HepG2 (cell line): ENCODE data around the gene TTPAL. TPM values are rescaled to one million over a fixed set of nuclear protein-coding genes. Genes with fewer than 3 reads are reported as not detected.

Experiments used
- ATAC-seq: fragments of 200-7000 bp; cut with Tn5 transposase; 3 replicates; pipeline ENCODE4 v1.9.1; 2020; ENCODE audit warnings: mild to moderate bottlenecking, moderate library complexity
- BruUV-seq: library from RNA; stranded (reverse); fragments of 400-500 nt; replicated peaks from 2 replicates; lab custom pipeline; 2021; lab: Mats Ljungman, UMichigan
- CTCF ChIA-PET: fragments of 300-600 bp; formaldehyde crosslinking; extraction: SDS; loops from one replicate; lab custom pipeline; 2021; ENCODE audit warnings: low total read pairs, inconsistent platforms, low intra/inter-chr PET ratio; lab: Yijun Ruan, JAX
- POLR2A ChIA-PET: fragments of 350-600 bp; sonication (Branson Sonifier 250); formaldehyde crosslinking; loops from one replicate; lab custom pipeline; 2020; ENCODE audit warnings: antibody characterized with exemption, inconsistent platforms; lab: Yijun Ruan, JAX
- DNase-seq: peaks from one replicate; pipeline ENCODE4 v3.0.0-alpha.2; 2015; ENCODE audit warnings: low spot score
- FAIRE-seq: peaks from 3 replicates; lab custom pipeline; 2011; peaks lifted over from hg19 to GRCh38; lab: Jason Lieb, UNC
- H2AFZ ChIP-seq: one replicate; pipeline ENCODE4 v1.6.1; 2011; ENCODE audit warnings: low read length, inconsistent platforms
- H3K27ac ChIP-seq: fragments of 300-600 bp; 3 replicates; pipeline ENCODE4 v1.8.0; 2011; ENCODE audit warnings: mixed run types, mild to moderate bottlenecking, mixed read lengths, low read length, inconsistent platforms; ENCODE audit not compliant: insufficient read depth; ENCODE audit errors: extremely low read length
- H3K27me3 ChIP-seq, 2 experiments: fragments of 200-600 bp in 1 of 2; 2 replicates in 1 of 2; 3 replicates in 1 of 2; pipeline versions ENCODE4 v1.6.0 to v1.8.0; 2011; ENCODE audit warnings: low read length in 2 of 2, mild to moderate bottlenecking in 2 of 2, moderate library complexity in 2 of 2, inconsistent platforms in 1 of 2; ENCODE audit not compliant: insufficient read depth in 2 of 2, control insufficient read depth in 1 of 2
- H3K36me3 ChIP-seq, 2 experiments: fragments of 200-600 bp in 1 of 2; replicated peaks in 1 of 2; 2 replicates in 1 of 2; 3 replicates in 1 of 2; pipeline versions ENCODE4 v1.5.1 to v1.8.0; 2011; ENCODE audit warnings: low read length in 2 of 2, inconsistent platforms in 1 of 2; ENCODE audit not compliant: insufficient read depth in 2 of 2, control insufficient read depth in 1 of 2
- H3K4me1 ChIP-seq: 2 replicates; pipeline ENCODE4 v1.5.1; 2012; ENCODE audit warnings: low read length, inconsistent platforms; ENCODE audit not compliant: insufficient read depth
- H3K4me2 ChIP-seq: 2 replicates; pipeline ENCODE4 v1.6.0; 2011; ENCODE audit warnings: low read depth, low read length, inconsistent platforms
- H3K4me3 ChIP-seq, 3 experiments: fragments of 200-600 bp in 1 of 3; sonication (generic), shearing (Covaris generic) in 1 of 3; replicated peaks in 1 of 3; 2 replicates each; pipeline ENCODE4 v1.5.1; 2011 to 2016; ENCODE audit warnings: low read length in 3 of 3, inconsistent platforms in 2 of 3, low read depth in 2 of 3, mild to moderate bottlenecking in 2 of 3, control low read depth in 1 of 3, mixed read lengths in 1 of 3; ENCODE audit not compliant: insufficient read depth in 1 of 3
- H3K79me2 ChIP-seq: one replicate; pipeline ENCODE4 v1.6.1; 2011; ENCODE audit warnings: low read length, inconsistent platforms; ENCODE audit not compliant: insufficient read depth
- H3K9ac ChIP-seq: 2 replicates; pipeline ENCODE4 v1.6.0; 2011; ENCODE audit warnings: mild to moderate bottlenecking, low read depth, low read length, inconsistent platforms; ENCODE audit not compliant: insufficient read depth
- H3K9me3 ChIP-seq: 2 replicates; pipeline ENCODE4 v1.5.1; 2012; ENCODE audit warnings: mild to moderate bottlenecking, low read length
- H4K20me1 ChIP-seq: 2 replicates; pipeline ENCODE4 v1.6.0; 2011; ENCODE audit warnings: inconsistent platforms, mild to moderate bottlenecking, low read length, moderate library complexity; ENCODE audit not compliant: insufficient read depth
- CREM ChIP-seq, 2 experiments: sonication (generic) in 1 of 2; formaldehyde crosslinking in 1 of 2; IDR thresholded peaks; 2 replicates each; pipeline versions ENCODE4 v1.4.0 to v1.6.1; 2016 to 2020; ENCODE audit warnings: antibody characterized with exemption in 1 of 2, mild to moderate bottlenecking in 1 of 2, missing genetic modification reagents in 1 of 2
- FLYWCH1 ChIP-seq: sonication (generic); formaldehyde crosslinking; IDR thresholded peaks from 2 replicates; pipeline ENCODE4 v1.8.1; 2023; ENCODE audit warnings: mild to moderate bottlenecking, missing genetic modification reagents
- NAIF1 ChIP-seq: sonication (generic); formaldehyde crosslinking; IDR thresholded peaks from 2 replicates; pipeline ENCODE4 v1.5.0; 2020; ENCODE audit warnings: mild to moderate bottlenecking, missing genetic modification reagents, borderline replicate concordance
- NFE2L1 ChIP-seq: sonication (generic); formaldehyde crosslinking; IDR thresholded peaks from 2 replicates; pipeline ENCODE4 v1.4.0; 2020; ENCODE audit warnings: missing genetic modification reagents, mild to moderate bottlenecking, borderline replicate concordance
- SMAD1 ChIP-seq: sonication (generic); formaldehyde crosslinking; IDR thresholded peaks from 2 replicates; pipeline ENCODE4 v1.4.0; 2020; ENCODE audit warnings: missing genetic modification reagents, low read depth, mild to moderate bottlenecking, borderline replicate concordance
- ZFP1 ChIP-seq: IDR thresholded peaks from 2 replicates; pipeline ENCODE4 v1.6.1; 2016
- ZNF251 ChIP-seq: sonication (generic); formaldehyde crosslinking; IDR thresholded peaks from 2 replicates; pipeline ENCODE4 v1.9.0; 2021; ENCODE audit warnings: mild to moderate bottlenecking, missing genetic modification reagents
- ZNF329 ChIP-seq: sonication (generic); formaldehyde crosslinking; IDR thresholded peaks from 2 replicates; pipeline ENCODE4 v1.9.0; 2021; ENCODE audit warnings: low read depth, mild to moderate bottlenecking, missing genetic modification reagents
- ZNF510 ChIP-seq: sonication (generic); formaldehyde crosslinking; IDR thresholded peaks from 2 replicates; pipeline ENCODE4 v1.4.0; 2020; ENCODE audit warnings: low read depth, mild to moderate bottlenecking, missing genetic modification reagents
- ZNF552 ChIP-seq: sonication (generic); formaldehyde crosslinking; IDR thresholded peaks from 2 replicates; pipeline ENCODE4 v1.9.0; 2022; ENCODE audit warnings: missing genetic modification reagents, mild to moderate bottlenecking, borderline replicate concordance
- ZNF720 ChIP-seq: sonication (generic); formaldehyde crosslinking; IDR thresholded peaks from 2 replicates; pipeline ENCODE4 v1.4.0; 2020; ENCODE audit warnings: missing genetic modification reagents
- WGBS: methylation state at CpG from one replicate; pipeline ENCODE4 v1.1.6; 2017; ENCODE audit warnings: low lambda C conversion rate; 5-methylcytosine and 5-hydroxymethylcytosine counted together
- in situ Hi-C: cut with HindIII; loops from 2 replicates; pipeline ENCODE4 v1.10.0; 2017; ENCODE audit warnings: low pct_unique_long_range_greater_than_20kb; ENCODE audit not compliant: extremely low pct_ligation_motif_present
- intact Hi-C: fragments of 100-400 bp; cut with micrococcal nuclease; formaldehyde crosslinking; loops from one replicate; pipeline ENCODE4 v1.10.0; 2022; ENCODE audit not compliant: unreplicated experiment
- polyA plus RNA-seq, 8 experiments: library from polyadenylated mRNA; depleted of rRNA in 3 of 8; stranded (reverse) in 7 of 8; unstranded in 1 of 8; fragments of >200 nt; fragmentation: Illumina TruSeq in 4 of 8; extraction: Trizol in 4 of 8; gene quantifications; 2 replicates each; pipeline versions ENCODE4 v1.2.1 to v1.2.3, GENCODE V29; 2011 to 2016; ENCODE audit warnings: low read depth in 4 of 8, missing spikeins in 1 of 8, mixed read lengths in 1 of 8; ENCODE audit not compliant: insufficient read depth in 1 of 8
- total RNA-seq, 5 experiments: library from RNA; depleted of rRNA; stranded (reverse); fragments of >200 nt; fragmentation: Illumina TruSeq; extraction: Trizol; gene quantifications; 2 replicates each; pipeline ENCODE4 v1.2.3, GENCODE V29; 2016; ENCODE audit warnings: low read depth in 1 of 5
- TF ChIP-seq, protein P1 (sequence below): sonication (generic); formaldehyde crosslinking; IDR thresholded peaks from 2 replicates; pipeline ENCODE4 v1.4.0; 2020; ENCODE audit warnings: mild to moderate bottlenecking, missing genetic modification reagents
- TF ChIP-seq, protein P2 (sequence below): sonication (generic); formaldehyde crosslinking; IDR thresholded peaks from 2 replicates; pipeline ENCODE4 v1.4.0; 2020; ENCODE audit warnings: mild to moderate bottlenecking, missing genetic modification reagents

TTPAL gene
- total and polyA plus RNA-seq, 2 of the 13 experiments (the other 11 are each of a cell fraction or from before 2014, with no cell fraction given): 4.3 to 18.8 TPM

DNA sequence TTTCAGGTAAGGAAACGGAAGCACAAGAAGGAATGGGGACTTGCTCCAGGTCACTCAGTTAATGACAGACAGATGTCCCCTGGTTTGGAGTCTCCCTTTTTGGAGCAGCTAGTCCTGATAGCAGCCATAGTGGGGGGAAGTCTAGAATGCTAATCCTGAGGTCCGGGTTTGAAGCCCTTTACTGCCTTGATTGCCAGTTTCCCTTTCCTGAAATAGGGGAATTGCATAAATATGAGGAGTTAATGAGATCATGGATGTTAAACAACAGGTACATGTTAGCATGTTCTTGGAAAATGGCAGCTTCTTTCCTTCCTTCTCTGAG, 341 bp upstream of the TTPAL start:
- DNase-seq: no peak
- Histone ChIP-seq H3K4me2 (peak overlapping the region; percentile 99), H3K27me3 (no peaks in the 10 kb centered on the region; a peak in 1 of 5 replicates), H3K36me3 (peaks cover 4 to 7% of the 10 kb centered on the region in 2 experiments; a peak in 4 of 5 replicates), H2AFZ (peak overlapping the region; percentile 82), H3K27ac (no peak overlapping the region), H3K4me3 (peak overlapping the region; percentile 74 to 86 (median 82)), H3K9ac (peak overlapping the region; percentile 80), H3K4me1 (peaks cover 47% of the 10 kb centered on the region), H3K79me2 (peaks cover 12% of the 10 kb centered on the region), H4K20me1 (no peaks in the 10 kb centered on the region), H3K9me3 (no peaks in the 10 kb centered on the region)
- FAIRE-seq: no peak
- ChIA-PET POLR2A (interaction anchor here (0.6 to 3.3 kb wide), 29 partner anchors 11 to 270 kb away, joined by 3 to 19 read pairs (median 4); partner anchors contain the start of genes ADA, FITM2, HNF4A and OSER1), CTCF (interaction anchor here (1.0 to 2.4 kb wide), 3 partner anchors 47 to 135 kb away, joined by 3 to 24 read pairs (median 4); partner anchors contain the start of gene SERINC3)
- 3% methylated on average over 2 of the region's 2 CpGs for WGBS
- in situ Hi-C loops (loop anchor here (5.0 to 10.0 kb wide), 2 partner anchors 132 to 361 kb away; no protein-coding TSS in a partner anchor), intact Hi-C loops (loop anchor here (1.0 to 2.0 kb wide), 2 partner anchors 47 to 135 kb away; partner anchors contain the start of gene SERINC3)
- BruUV-seq: no TSS peak
- ATAC-seq: peak; percentile 4
- no peak for TF ChIP-seq ZNF329 (CRISPR knock-in tag)
- TF ChIP-seq FLYWCH1 (CRISPR knock-in tag): no peak; the same call in 1 of the 2 replicates
- TF ChIP-seq ZNF720: no peak
- no peak for TF ChIP-seq ZNF552 (CRISPR knock-in tag)
- 0 out of 2 replicates have a peak, but pooled peaks have one; percentile 18 for TF ChIP-seq ZFP1 (CRISPR knock-in tag)
- 0 out of 2 replicates have a peak, but pooled peaks have one; percentile 7 for TF ChIP-seq NAIF1 (CRISPR knock-in tag)
- no peak for TF ChIP-seq NFE2L1 (CRISPR knock-in tag)
- TF ChIP-seq SMAD1: no peak
- TF ChIP-seq, protein P1, sequence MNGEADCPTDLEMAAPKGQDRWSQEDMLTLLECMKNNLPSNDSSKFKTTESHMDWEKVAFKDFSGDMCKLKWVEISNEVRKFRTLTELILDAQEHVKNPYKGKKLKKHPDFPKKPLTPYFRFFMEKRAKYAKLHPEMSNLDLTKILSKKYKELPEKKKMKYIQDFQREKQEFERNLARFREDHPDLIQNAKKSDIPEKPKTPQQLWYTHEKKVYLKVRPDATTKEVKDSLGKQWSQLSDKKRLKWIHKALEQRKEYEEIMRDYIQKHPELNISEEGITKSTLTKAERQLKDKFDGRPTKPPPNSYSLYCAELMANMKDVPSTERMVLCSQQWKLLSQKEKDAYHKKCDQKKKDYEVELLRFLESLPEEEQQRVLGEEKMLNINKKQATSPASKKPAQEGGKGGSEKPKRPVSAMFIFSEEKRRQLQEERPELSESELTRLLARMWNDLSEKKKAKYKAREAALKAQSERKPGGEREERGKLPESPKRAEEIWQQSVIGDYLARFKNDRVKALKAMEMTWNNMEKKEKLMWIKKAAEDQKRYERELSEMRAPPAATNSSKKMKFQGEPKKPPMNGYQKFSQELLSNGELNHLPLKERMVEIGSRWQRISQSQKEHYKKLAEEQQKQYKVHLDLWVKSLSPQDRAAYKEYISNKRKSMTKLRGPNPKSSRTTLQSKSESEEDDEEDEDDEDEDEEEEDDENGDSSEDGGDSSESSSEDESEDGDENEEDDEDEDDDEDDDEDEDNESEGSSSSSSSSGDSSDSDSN: no peak
- no peak for TF ChIP-seq CREM (IDR thresholded peaks at IDR 0.05)
- no peak for TF ChIP-seq CREM (CRISPR knock-in tag; IDR thresholded peaks at IDR 0.05)
- 0 out of 2 replicates have a peak, but pooled peaks have one; percentile 34 for TF ChIP-seq ZNF510 (CRISPR knock-in tag)
- TF ChIP-seq, protein P2, sequence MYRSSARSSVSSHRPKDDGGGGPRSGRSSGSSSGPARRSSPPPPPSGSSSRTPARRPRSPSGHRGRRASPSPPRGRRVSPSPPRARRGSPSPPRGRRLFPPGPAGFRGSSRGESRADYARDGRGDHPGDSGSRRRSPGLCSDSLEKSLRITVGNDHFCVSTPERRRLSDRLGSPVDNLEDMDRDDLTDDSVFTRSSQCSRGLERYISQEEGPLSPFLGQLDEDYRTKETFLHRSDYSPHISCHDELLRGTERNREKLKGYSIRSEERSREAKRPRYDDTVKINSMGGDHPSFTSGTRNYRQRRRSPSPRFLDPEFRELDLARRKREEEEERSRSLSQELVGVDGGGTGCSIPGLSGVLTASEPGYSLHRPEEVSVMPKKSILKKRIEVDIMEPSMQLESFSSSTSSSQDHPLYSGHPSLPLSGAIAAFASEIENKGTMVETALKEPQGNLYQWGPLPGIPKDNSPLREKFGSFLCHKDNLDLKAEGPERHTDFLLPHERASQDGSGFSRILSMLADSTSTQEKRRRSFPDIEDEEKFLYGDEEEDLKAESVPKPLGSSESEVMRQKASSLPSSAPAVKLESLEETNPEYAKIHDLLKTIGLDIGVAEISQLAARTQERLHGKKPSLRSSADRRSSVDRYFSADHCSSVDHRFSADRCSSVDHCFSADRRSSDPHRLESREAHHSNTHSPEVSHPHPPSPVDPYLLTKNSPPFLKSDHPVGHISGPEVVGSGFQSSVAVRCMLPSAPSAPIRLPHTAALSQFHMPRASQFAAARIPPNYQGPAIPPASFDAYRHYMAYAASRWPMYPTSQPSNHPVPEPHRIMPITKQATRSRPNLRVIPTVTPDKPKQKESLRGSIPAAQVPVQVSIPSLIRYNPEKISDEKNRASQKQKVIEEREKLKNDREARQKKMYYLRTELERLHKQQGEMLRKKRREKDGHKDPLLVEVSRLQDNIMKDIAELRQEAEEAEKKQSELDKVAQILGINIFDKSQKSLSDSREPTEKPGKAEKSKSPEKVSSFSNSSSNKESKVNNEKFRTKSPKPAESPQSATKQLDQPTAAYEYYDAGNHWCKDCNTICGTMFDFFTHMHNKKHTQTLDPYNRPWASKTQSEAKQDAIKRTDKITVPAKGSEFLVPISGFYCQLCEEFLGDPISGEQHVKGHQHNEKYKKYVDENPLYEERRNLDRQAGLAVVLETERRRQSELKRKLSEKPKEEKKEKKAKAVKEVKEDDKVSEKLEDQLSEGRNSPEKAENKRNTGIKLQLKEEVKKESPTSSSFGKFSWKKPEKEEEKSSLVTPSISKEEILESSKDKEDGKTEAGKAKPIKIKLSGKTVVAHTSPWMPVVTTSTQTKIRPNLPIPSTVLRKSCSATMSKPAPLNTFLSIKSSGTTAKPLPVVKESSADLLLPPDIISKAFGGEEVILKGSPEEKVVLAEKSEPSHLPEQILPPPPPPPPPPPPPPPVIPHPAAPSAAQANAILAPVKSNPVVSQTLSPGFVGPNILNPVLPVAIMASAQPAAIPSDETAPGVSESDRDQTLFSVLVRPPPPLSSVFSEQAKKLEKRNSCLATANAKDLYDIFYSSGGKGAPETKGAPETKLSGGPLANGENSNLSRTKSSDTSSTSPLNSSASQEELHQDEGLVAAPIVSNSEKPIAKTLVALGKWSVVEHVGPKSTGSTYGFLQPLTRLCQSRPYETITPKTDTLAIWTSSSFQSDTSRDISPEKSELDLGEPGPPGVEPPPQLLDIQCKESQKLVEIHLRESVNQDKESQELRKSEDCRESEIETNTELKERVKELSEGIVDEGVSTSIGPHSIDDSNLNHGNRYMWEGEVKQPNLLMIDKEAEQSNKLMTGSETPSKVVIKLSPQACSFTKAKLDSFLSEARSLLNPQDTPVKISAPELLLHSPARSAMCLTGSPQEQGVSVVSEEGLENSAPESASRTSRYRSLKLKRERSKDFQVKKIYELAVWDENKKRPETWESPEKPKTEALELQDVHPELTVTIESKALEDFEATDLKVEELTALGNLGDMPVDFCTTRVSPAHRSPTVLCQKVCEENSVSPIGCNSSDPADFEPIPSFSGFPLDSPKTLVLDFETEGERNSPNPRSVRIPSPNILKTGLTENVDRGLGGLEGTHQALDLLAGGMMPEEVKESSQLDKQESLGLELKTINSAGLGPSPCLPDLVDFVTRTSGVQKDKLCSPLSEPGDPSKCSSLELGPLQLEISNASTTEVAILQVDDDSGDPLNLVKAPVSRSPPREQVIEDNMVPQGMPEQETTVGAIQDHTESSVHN (CRISPR knock-in tag): no peak
- TF ChIP-seq ZNF251 (CRISPR knock-in tag): 0 out of 2 replicates have a peak, but pooled peaks have one; percentile 1
